Right atrium auricular region (tissue), 2 donors: ENCODE results near the gene C5orf58. TPM values are rescaled to one million over a fixed set of nuclear protein-coding genes. Genes with fewer than 3 reads are reported as not detected.

ENCODE experiments used
- DNase-seq: peaks from one replicate; pipeline ENCODE4 v3.0.0-alpha.2; 2019; ENCODE audit warnings: low spot score
- H3K27ac ChIP-seq, 2 donors: fragments of 200-600 bp; sonication (generic); 1 replicate in 1 of 2; 2 replicates in 1 of 2; pipeline ENCODE4 v1.5.1; 2016 to 2019
- H3K27me3 ChIP-seq, 2 donors: fragments of 200-600 bp; sonication (generic); one replicate each; pipeline versions ENCODE4 v1.5.1 to v1.6.0; 2017 to 2019
- H3K36me3 ChIP-seq: fragments of 200-600 bp; sonication (generic); one replicate; pipeline ENCODE4 v1.5.1; 2016
- H3K4me1 ChIP-seq, 2 donors: fragments of 200-600 bp; sonication (generic); one replicate each; pipeline versions ENCODE4 v1.5.1 to v1.6.0; 2017 to 2019
- H3K4me3 ChIP-seq, 2 donors: fragments of 200-600 bp; sonication (generic); 1 replicate in 1 of 2; 2 replicates in 1 of 2; pipeline ENCODE4 v1.5.1; 2017 to 2019; ENCODE audit warnings: mild to moderate bottlenecking in 1 of 2, moderate library complexity in 1 of 2
- H3K9me3 ChIP-seq, 2 donors: fragments of 200-600 bp; sonication (generic); one replicate each; pipeline ENCODE4 v1.5.1; 2019
- total RNA-seq, 2 donors: library from RNA; depleted of rRNA; stranded (reverse); fragments of >200 nt; gene quantifications; one replicate each; pipeline ENCODE4 v1.1.0, GENCODE V29; 2016
- TF ChIP-seq, protein P1 (sequence below), 2 donors: fragments of 200-600 bp; sonication (generic); IDR thresholded peaks; one replicate each; pipeline ENCODE4 v1.5.1; 2019; ENCODE audit warnings: antibody characterized with exemption in 2 of 2

The C5orf58 gene
- total RNA-seq, 2 donors from 2014 or later = not detected

DNA sequence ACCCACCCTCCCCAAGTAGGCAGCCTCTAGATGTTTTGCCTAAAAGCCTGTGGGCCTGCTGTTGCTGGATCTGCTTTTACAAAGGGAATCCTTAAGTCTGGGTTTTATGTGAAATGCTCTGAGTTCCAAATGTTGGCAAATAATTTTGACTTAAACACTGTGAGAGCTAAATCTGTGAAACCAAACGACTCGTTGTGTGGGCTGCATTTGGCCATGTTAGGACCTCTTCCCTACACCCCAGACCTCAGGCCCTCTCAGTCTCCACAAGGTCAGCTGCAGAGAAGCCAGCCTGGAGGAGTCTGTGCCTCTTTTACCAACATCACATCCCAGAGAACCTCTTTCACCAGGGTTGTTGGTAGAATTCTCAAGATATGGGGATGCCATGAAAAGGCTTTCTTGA lies 55.4 kb downstream of the C5orf58 start:
- peak overlapping the region; percentile 51 to 71 for H3K27ac ChIP-seq

DNA sequence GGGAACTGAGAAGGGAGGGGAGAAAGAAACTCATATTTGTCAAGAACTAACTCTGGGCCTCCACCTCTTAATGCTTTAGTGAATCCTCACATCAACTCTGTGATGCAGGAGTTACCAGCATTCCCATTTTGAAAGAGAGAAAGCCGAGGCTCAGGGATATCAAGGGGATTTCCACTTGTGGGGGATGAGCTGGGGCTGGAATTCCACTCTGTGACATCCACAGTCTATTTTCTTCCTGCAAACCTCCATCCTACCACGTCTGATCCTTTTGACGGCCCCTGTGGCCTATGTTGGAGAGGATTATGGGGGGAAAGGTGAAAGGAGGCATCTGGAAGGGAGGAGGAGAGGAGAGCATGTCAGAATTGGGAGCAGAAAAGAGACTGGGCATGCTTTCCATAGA lies 55.8 kb downstream of the C5orf58 start:
- no peaks in the 10 kb centered on the region for H3K27me3 ChIP-seq
- H3K9me3 ChIP-seq = peaks cover 0 to 11% of the 10 kb centered on the region in 2 donors
- H3K27ac ChIP-seq = peak overlapping the region; percentile 51 to 71
- DNase-seq = no peak
- H3K36me3 ChIP-seq = no peaks in the 10 kb centered on the region
- H3K4me1 ChIP-seq = peaks cover 0 to 22% of the 10 kb centered on the region in 2 donors
- H3K4me3 ChIP-seq = no peak overlapping the region
- TF ChIP-seq, protein P1, sequence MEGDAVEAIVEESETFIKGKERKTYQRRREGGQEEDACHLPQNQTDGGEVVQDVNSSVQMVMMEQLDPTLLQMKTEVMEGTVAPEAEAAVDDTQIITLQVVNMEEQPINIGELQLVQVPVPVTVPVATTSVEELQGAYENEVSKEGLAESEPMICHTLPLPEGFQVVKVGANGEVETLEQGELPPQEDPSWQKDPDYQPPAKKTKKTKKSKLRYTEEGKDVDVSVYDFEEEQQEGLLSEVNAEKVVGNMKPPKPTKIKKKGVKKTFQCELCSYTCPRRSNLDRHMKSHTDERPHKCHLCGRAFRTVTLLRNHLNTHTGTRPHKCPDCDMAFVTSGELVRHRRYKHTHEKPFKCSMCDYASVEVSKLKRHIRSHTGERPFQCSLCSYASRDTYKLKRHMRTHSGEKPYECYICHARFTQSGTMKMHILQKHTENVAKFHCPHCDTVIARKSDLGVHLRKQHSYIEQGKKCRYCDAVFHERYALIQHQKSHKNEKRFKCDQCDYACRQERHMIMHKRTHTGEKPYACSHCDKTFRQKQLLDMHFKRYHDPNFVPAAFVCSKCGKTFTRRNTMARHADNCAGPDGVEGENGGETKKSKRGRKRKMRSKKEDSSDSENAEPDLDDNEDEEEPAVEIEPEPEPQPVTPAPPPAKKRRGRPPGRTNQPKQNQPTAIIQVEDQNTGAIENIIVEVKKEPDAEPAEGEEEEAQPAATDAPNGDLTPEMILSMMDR (IDR thresholded peaks at IDR 0.05) = no peak

More for the DNA sequence above, 55.4 kb downstream of the C5orf58 start:
- H3K9me3 ChIP-seq = peaks cover 0 to 12% of the 10 kb centered on the region in 2 donors
- TF ChIP-seq, protein P1 (IDR thresholded peaks at IDR 0.05) = no peak
- no peak overlapping the region for H3K4me3 ChIP-seq
- no peaks in the 10 kb centered on the region for H3K36me3 ChIP-seq
- DNase-seq = no peak
- H3K27me3 ChIP-seq = no peaks in the 10 kb centered on the region
- H3K4me1 ChIP-seq = peaks cover 0 to 22% of the 10 kb centered on the region in 2 donors

DNA sequence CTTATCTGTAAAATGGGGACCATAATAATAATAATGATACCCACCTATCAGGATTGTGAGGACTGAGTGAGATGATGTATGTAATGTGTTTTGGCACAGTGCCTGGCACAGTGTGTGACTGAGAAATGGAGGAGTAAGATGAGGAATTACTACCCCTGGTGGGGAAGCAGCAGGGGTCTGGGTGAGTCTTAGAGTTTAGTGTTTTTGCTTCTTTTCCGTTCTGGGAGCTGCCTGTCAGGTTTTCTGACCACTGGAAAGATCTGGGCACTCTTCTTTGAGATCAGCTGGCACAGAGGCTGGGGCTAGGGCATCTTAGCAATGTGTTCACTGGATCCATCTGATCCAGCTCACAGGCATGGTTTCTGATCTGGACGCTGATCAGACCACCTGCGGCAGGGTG lies 56.3 kb downstream of the C5orf58 start:
- Histone ChIP-seq H3K27ac (peak overlapping the region; percentile 32 to 62), H3K4me1 (peaks cover 0 to 22% of the 10 kb centered on the region in 2 donors), H3K36me3 (no peaks in the 10 kb centered on the region), H3K27me3 (no peaks in the 10 kb centered on the region), H3K4me3 (no peak overlapping the region), H3K9me3 (peaks cover 0 to 5% of the 10 kb centered on the region in 2 donors)
- no peak for DNase-seq
- TF ChIP-seq, protein P1 (IDR thresholded peaks at IDR 0.05) = no peak

DNA sequence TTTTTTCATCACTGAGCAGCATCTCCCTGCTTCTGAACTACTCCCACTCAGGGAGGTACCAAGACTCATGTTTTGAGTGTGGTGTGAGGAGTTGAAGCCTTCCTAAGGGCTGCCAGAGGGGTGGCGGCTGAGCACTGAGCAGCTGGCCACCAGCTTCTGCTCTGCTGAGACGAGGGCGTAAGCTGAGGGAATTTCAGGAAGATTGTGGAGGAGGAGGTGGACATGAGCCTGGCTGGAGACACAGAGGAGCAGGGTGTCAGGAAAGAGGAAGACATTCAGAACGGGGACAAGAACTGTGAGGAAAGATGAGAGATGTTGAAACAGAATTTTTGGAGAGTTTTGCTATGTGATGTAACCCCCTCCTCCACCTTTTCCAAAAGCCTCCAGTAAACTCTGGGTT lies 57.0 kb downstream of the C5orf58 start:
- peaks cover 0 to 22% of the 10 kb centered on the region in 2 donors for H3K4me1 ChIP-seq
- peak overlapping the region; percentile 32 to 62 for H3K27ac ChIP-seq
- TF ChIP-seq, protein P1 (IDR thresholded peaks at IDR 0.05) = no peak
- H3K9me3 ChIP-seq = no peaks in the 10 kb centered on the region
- no peaks in the 10 kb centered on the region for H3K36me3 ChIP-seq
- no peak for DNase-seq
- H3K4me3 ChIP-seq = no peak overlapping the region
- H3K27me3 ChIP-seq = no peaks in the 10 kb centered on the region

DNA sequence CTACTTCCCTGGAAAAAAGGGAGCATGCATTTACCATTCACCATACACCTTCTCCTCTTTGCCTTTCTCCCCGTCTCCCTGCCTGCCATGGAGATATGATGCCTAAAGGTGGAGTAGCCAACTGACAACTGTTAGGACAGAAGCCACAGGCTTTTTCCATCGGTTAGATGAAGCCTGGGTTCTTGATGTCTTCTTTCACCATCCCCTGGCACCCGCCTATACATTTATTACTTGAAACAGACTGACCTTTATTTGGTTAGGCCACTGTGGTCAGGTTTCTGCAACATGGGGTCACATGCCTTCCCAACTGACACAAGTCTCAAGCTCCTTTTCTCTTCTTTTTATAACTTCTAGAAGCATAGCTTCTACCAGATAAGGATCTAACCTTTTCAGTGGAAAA lies 57.7 kb downstream of the C5orf58 start:
- Histone ChIP-seq H3K9me3 (no peaks in the 10 kb centered on the region), H3K27me3 (no peaks in the 10 kb centered on the region), H3K27ac (peak overlapping the region in 1 of 2 donors; percentile 3), H3K36me3 (no peaks in the 10 kb centered on the region), H3K4me1 (peaks cover 0 to 22% of the 10 kb centered on the region in 2 donors), H3K4me3 (no peak overlapping the region)
- TF ChIP-seq, protein P1 (IDR thresholded peaks at IDR 0.05) = no peak
- no peak for DNase-seq
